NCI-H226 (cell line): ENCODE results near the gene NANOS3.

Experiments used
- DNase-seq: peaks from one replicate; pipeline ENCODE4 v3.0.0-alpha.2; 2015

The NANOS3 gene

GRCh38 chr19:13923194-13923987 is 46.5 kb downstream of the NANOS3 start:
- no peak for DNase-seq

- DNase-seq, result no peak
These were observed 49.1 kb downstream of the NANOS3 start for GRCh38 chr19:13926010-13926409.

- DNase-seq, result no peak
These were observed 49.8 kb downstream of the NANOS3 start for GRCh38 chr19:13926715-13927114.

DNA sequence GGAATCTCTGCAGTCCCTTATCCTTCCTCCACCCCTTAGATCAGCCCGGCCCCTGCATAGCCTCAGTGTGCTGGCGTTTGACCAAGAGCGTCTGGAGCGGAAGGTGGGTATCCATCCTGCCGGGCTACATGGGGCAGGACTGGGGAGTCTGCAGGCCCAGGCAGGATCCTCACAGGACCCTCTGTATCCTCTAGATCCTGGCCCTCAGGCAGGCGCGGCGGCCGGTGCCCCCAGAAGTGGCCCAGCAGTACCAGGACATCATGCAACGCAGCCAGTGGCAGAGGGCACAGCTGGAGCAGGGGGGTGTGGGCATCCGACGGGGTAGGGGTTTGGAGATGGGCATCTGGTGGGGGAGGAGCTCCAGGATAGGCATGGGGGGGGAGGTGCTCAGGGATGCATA is 52.4 kb downstream of the NANOS3 start:
- DNase-seq, result no peak

DNA sequence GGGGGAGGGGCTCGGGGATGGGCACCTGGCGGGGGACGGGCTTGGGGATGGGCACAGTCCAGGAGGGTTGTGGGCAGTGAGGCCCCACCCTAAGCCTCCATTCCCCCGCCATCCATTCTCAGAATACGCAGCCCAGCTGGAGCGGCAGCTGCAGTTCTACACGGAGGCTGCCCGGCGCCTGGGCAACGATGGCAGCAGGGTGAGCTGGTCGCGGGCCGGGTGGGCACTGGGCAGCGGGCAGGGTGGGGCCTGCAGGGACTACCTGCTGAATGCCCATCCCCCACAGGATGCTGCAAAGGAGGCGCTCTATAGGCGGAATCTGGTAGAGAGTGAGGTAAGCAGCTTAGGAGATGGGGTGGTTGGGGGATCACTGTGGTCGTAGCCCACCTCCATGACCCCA is 53.0 kb downstream of the NANOS3 start:
- no peak for DNase-seq
